Measurements from ENCODE around the gene MSL2. TPM values are rescaled to one million over a fixed set of nuclear protein-coding genes. Genes with fewer than 3 reads are reported as not detected.

MSL2 gene
- total RNA-seq, 2 donors from 2014 or later = 24.0 to 31.4 TPM

GRCh38 chr3:136109499-136109898 lies 86.6 kb downstream of the MSL2 start:
- TF ChIP-seq CTCF (IDR thresholded peaks at IDR 0.05) = no peak
- peaks cover under 1% of the 10 kb centered on the region for H3K36me3 ChIP-seq
- no peak overlapping the region for H3K27ac ChIP-seq
- no peak for DNase-seq (ENCODE audit: low spot score)
- no peak overlapping the region for H3K4me3 ChIP-seq
- H3K9me3 ChIP-seq = no peaks in the 10 kb centered on the region
- no peaks in the 10 kb centered on the region for H3K27me3 ChIP-seq (replicated peaks; ENCODE audit: insufficient read depth)
- H3K4me1 ChIP-seq (ENCODE audit: control insufficient read depth in 1 of 2, low read depth in 2 of 2) = peaks cover 0 to 3% of the 10 kb centered on the region in 2 donors
- ATAC-seq (ENCODE audit: insufficient number of reproducible peaks, low FRiP score, low read depth) = no peak

GRCh38 chr3:136106101-136106500 lies 90.0 kb downstream of the MSL2 start:
- Histone ChIP-seq H3K4me1 (ENCODE audit: control insufficient read depth in 1 of 2, low read depth in 2 of 2) (peaks cover 0 to 3% of the 10 kb centered on the region in 2 donors), H3K27me3 (replicated peaks; ENCODE audit: insufficient read depth) (no peaks in the 10 kb centered on the region), H3K9me3 (no peaks in the 10 kb centered on the region), H3K36me3 (peaks cover 5% of the 10 kb centered on the region), H3K27ac (no peak overlapping the region), H3K4me3 (no peak overlapping the region)
- no peak for DNase-seq (ENCODE audit: low spot score)
- ATAC-seq (ENCODE audit: insufficient number of reproducible peaks, low FRiP score, low read depth) = no peak
- no peak for TF ChIP-seq CTCF (IDR thresholded peaks at IDR 0.05)

- Histone ChIP-seq H3K9me3 (no peaks in the 10 kb centered on the region), H3K4me3 (no peak overlapping the region), H3K36me3 (peaks cover 5% of the 10 kb centered on the region), H3K27me3 (replicated peaks; ENCODE audit: insufficient read depth) (no peaks in the 10 kb centered on the region), H3K27ac (no peak overlapping the region), H3K4me1 (ENCODE audit: control insufficient read depth in 1 of 2, low read depth in 2 of 2) (peaks cover 0 to 2% of the 10 kb centered on the region in 2 donors)
- no peak for DNase-seq (ENCODE audit: low spot score)
- ATAC-seq (ENCODE audit: insufficient number of reproducible peaks, low FRiP score, low read depth) = no peak
- no peak for TF ChIP-seq CTCF (IDR thresholded peaks at IDR 0.05)
Observed at GRCh38 chr3:136105044-136105443, 91.1 kb downstream of the MSL2 start.

Other genes with a start within 250 kb of the MSL2 start
- gene PPP2R3A, start 230.6 kb downstream of the MSL2 start, total RNA-seq = 10 to 100 TPM in 1 of 2 donors, 1 to 10 TPM in 1; 6.8 to 18.0 TPM
- 10 to 100 TPM; 19.3 to 22.6 TPM for gene PCCB, start 54.0 kb upstream of the MSL2 start, total RNA-seq